ENCODE results near the gene SH3PXD2A. TPM values are rescaled to one million over a fixed set of nuclear protein-coding genes. Genes with fewer than 3 reads are reported as not detected.

The SH3PXD2A gene
- total RNA-seq, 2 experiments from 2014 or later, result 6.7 to 7.7 TPM

DNA sequence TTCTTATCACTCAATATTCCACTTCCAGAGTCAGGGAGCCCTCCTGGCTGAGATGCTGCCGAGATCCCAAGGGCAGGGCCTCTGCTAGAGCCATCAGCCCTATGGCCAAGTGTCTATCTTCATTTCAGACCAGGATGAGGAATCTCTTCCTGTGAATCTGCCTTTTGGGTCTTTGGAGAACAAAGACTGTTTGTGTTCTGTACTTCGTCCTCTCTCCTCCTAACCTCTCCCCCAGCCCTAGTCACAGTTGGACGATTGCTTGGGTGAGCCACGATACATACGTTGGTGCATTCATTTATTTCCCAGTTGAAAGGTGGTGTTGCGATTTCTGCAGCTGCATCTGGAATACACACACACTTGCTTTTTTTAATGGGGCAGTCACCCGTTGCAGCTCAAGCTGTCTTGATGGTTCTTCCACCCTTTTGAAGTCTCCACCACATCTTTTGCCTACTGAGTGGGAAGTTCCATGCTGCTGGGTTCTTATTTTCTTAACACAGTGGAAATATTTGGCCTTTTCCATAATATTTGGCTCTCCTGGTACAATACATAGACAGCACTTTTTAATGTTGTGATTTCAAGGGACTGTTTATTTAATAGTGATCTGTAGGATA, 26.7 kb downstream of the SH3PXD2A start:
- ATAC-seq (no peak), DNase-seq (no peak)
- H3K27me3 Mint-ChIP-seq, result no peaks in the 10 kb centered on the region
- H3K4me1 Mint-ChIP-seq, result no peaks in the 10 kb centered on the region
- ChIA-PET POLR2A (no interaction called here), CTCF (interaction anchor here (0.6 to 1.2 kb wide), 2 partner anchors 10 kb away, joined by 3 read pairs; no protein-coding TSS in a partner anchor)
- intact Hi-C loops (cut with DNase I, micrococcal nuclease), result no loop called here
- H3K4me3 Mint-ChIP-seq, result no peak overlapping the region
- no peaks in the 10 kb centered on the region for H3K36me3 Mint-ChIP-seq (ENCODE audit: low read depth)
- no peak overlapping the region for H3K27ac Mint-ChIP-seq
- H3K9me3 Mint-ChIP-seq (ENCODE audit: low read depth), result no peaks in the 10 kb centered on the region

DNA sequence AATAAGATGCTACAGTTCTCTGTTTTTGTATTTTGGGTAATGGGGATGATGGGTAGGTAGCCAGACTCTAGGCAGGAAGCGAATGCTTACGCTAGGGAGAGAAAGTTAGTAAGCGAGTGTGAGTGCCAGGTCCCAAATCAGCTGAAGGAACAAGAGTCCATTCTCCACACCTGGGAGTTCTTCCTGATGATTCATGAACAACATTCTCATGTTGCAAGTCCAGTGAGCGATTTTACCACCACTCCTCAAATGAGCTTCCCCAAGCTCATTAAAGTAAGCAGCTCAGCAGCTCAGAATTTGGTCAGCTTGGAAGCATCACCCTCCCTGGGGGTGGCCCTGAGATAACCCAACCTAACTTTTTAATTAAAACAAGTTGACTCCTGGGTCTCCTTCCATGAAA, 27.3 kb downstream of the SH3PXD2A start:
- Mint-ChIP-seq H3K27ac (no peak overlapping the region), H3K27me3 (no peaks in the 10 kb centered on the region), H3K36me3 (ENCODE audit: low read depth) (no peaks in the 10 kb centered on the region), H3K9me3 (ENCODE audit: low read depth) (no peaks in the 10 kb centered on the region), H3K4me3 (no peak overlapping the region), H3K4me1 (no peaks in the 10 kb centered on the region)
- DNase-seq (no peak), ATAC-seq (no peak)
- ChIA-PET CTCF (interaction anchor here (1.2 kb wide), 1 partner anchor 11 kb away, joined by 3 read pairs; no protein-coding TSS in a partner anchor), POLR2A (no interaction called here)
- intact Hi-C loops (cut with DNase I, micrococcal nuclease), result no loop called here

DNA sequence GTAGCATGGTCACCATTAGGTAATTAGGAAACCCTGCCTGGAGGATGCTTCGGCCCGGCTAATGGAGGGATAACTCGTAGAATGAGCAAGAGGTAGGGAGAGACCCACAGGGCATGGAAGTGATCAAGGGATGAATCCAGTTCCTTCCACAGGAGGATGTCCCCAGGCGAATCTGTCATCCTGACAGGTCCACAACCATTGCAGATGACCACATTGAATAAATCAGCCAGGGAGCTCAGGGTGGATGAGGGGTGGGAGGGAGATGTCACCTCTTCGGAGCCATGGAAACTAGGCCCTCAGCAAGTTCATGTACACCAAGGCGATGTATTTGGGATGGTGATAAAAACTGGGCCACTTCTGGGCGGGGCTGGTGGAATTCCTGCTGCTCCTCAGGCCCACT, 28.5 kb downstream of the SH3PXD2A start:
- H3K27ac Mint-ChIP-seq, result no peak overlapping the region

DNA sequence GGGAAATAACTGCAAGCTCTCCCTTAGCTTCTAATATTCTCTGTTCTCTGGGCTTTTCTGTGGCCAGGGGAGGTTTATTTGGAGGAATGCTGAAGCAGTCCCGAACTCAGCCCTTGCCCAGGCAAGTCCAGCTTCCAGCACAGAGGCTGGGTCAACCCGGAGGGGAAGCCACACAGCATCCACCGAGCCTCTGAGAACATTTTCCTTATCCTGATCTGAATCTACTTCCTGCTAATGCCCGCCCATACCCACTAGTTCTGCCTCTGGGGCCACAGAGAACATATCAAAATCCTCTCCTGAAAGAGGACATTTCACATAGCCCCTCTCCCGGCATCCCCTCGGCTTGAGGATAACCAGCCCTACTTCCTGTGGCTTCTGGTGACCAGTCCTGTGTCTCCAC, 31.1 kb downstream of the SH3PXD2A start:
- Mint-ChIP-seq H3K27ac (no peak overlapping the region), H3K4me3 (no peak overlapping the region), H3K4me1 (no peaks in the 10 kb centered on the region), H3K9me3 (ENCODE audit: low read depth) (no peaks in the 10 kb centered on the region), H3K27me3 (peaks cover 6% of the 10 kb centered on the region), H3K36me3 (ENCODE audit: low read depth) (no peaks in the 10 kb centered on the region)
- DNase-seq (no peak), ATAC-seq (no peak)
- ChIA-PET POLR2A (no interaction called here), CTCF (interaction anchor here (0.8 to 1.1 kb wide), 2 partner anchors 24 to 194 kb away, joined by 3 to 7 read pairs; no protein-coding TSS in a partner anchor)
- intact Hi-C loops (cut with DNase I, micrococcal nuclease), result no loop called here

More for the DNA sequence above, 28.5 kb downstream of the SH3PXD2A start:
- no peak for ATAC-seq
- ChIA-PET POLR2A (no interaction called here), CTCF (interaction anchor here (1.3 kb wide), 1 partner anchor 48 kb away, joined by 3 read pairs; no protein-coding TSS in a partner anchor)
- Mint-ChIP-seq H3K4me3 (no peak overlapping the region), H3K36me3 (ENCODE audit: low read depth) (no peaks in the 10 kb centered on the region), H3K4me1 (no peaks in the 10 kb centered on the region), H3K9me3 (ENCODE audit: low read depth) (no peaks in the 10 kb centered on the region), H3K27me3 (no peaks in the 10 kb centered on the region)
- intact Hi-C loops (cut with DNase I, micrococcal nuclease), result no loop called here
- no peak for DNase-seq

DNA sequence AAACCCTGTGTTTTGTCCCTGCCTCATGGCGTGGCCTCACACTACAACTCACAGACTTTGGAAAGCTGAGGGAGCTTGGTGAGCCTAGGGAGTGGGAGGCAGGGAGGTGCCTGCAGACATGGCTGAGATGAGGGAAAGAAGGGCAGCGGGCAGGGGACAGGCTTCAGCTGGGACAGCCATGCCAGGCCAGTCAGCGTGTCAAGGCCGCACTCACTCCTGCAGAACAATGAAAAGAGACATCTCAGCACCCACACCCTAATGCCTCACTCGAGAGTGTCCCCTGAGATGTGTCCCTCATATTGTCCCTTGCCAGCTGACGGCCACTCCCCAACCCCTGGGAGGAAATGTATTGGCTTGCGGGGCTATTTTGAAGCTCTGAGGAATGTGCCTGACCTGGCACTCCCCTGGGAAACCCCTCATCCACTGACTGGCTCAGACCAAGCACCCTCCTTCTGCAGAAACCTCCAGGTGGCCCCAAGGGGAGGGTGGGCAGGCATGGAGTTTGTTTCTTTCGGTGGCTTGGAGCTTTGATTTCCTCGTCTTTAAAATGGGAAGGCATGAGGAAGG, 31.6 kb downstream of the SH3PXD2A start:
- Mint-ChIP-seq H3K36me3 (ENCODE audit: low read depth) (no peaks in the 10 kb centered on the region), H3K27me3 (peaks cover 9% of the 10 kb centered on the region), H3K9me3 (ENCODE audit: low read depth) (no peaks in the 10 kb centered on the region), H3K27ac (no peak overlapping the region), H3K4me1 (no peaks in the 10 kb centered on the region), H3K4me3 (no peak overlapping the region)
- ChIA-PET POLR2A (no interaction called here), CTCF (interaction anchor here (1.1 kb wide), 1 partner anchor 25 kb away, joined by 7 read pairs; no protein-coding TSS in a partner anchor)
- DNase-seq, result no peak
- ATAC-seq, result no peak
- intact Hi-C loops (cut with DNase I, micrococcal nuclease), result no loop called here

DNA sequence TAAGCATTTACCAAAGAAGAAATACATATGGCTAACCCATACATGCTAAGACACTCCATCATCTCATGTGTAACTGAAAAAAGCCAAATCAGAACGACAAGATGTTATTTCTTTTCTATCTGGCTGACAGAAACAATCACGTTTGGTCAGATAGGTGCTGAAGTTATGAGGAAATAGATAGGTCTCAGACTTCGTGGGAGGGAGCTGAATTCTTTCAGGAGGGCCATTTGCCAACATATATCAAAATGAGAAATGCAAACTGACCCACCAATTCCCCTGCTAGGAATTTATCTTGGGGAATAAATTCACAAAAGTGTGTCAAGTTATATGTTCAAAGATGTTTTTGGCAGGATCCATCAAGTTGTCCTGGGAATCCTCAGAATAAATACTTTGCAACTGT, 32.6 kb downstream of the SH3PXD2A start:
- DNase-seq (no peak), ATAC-seq (no peak)
- Mint-ChIP-seq H3K36me3 (ENCODE audit: low read depth) (no peaks in the 10 kb centered on the region), H3K27me3 (peaks cover 9% of the 10 kb centered on the region), H3K9me3 (ENCODE audit: low read depth) (no peaks in the 10 kb centered on the region), H3K27ac (no peak overlapping the region), H3K4me3 (no peak overlapping the region), H3K4me1 (no peaks in the 10 kb centered on the region)
- ChIA-PET POLR2A (no interaction called here), CTCF (interaction anchor here (0.7 kb wide), 1 partner anchor 25 kb away, joined by 3 read pairs; no protein-coding TSS in a partner anchor)
- intact Hi-C loops (cut with DNase I, micrococcal nuclease), result no loop called here

DNA sequence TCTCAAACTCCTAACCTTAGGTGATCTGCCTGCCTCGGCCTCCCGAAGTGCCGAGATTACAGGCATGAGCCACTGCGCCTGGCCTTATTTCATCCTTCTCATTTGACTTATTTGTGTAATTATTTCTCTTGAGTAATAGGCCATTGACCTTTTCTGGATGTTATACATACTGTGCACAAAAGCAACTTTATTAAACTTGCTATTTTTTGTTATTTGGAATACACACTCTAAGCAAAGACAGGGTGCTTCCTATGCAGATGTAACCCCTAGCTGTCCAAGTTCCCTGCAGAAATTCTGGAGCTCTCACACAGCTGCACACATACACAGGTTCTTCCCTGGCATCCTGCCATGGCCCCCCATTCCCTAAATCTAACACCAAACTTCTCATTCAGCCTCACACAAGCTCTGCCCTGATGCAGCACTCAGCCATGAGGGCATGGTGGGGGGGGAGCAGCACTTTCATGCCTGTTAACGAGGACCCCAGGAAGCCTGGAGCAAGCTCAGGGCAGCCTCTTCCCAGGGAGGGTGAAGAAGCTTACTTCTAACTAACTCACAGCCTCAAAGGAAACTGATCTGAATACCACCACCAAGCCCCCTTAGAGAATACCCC, 33.2 kb downstream of the SH3PXD2A start:
- Mint-ChIP-seq H3K4me3 (no peak overlapping the region), H3K4me1 (no peaks in the 10 kb centered on the region), H3K27ac (no peak overlapping the region), H3K27me3 (peaks cover 9% of the 10 kb centered on the region), H3K36me3 (ENCODE audit: low read depth) (no peaks in the 10 kb centered on the region), H3K9me3 (ENCODE audit: low read depth) (no peaks in the 10 kb centered on the region)
- ATAC-seq, result no peak
- CTCF ChIA-PET, result interaction anchor here (0.6 to 0.7 kb wide), 2 partner anchors 26 to 135 kb away, joined by 3 to 5 read pairs; no protein-coding TSS in a partner anchor
- POLR2A ChIA-PET, result interaction anchor here (0.7 kb wide), 1 partner anchor 770 kb away, joined by 3 read pairs; no protein-coding TSS in a partner anchor
- intact Hi-C loops (cut with DNase I, micrococcal nuclease), result no loop called here
- DNase-seq, result no peak

DNA sequence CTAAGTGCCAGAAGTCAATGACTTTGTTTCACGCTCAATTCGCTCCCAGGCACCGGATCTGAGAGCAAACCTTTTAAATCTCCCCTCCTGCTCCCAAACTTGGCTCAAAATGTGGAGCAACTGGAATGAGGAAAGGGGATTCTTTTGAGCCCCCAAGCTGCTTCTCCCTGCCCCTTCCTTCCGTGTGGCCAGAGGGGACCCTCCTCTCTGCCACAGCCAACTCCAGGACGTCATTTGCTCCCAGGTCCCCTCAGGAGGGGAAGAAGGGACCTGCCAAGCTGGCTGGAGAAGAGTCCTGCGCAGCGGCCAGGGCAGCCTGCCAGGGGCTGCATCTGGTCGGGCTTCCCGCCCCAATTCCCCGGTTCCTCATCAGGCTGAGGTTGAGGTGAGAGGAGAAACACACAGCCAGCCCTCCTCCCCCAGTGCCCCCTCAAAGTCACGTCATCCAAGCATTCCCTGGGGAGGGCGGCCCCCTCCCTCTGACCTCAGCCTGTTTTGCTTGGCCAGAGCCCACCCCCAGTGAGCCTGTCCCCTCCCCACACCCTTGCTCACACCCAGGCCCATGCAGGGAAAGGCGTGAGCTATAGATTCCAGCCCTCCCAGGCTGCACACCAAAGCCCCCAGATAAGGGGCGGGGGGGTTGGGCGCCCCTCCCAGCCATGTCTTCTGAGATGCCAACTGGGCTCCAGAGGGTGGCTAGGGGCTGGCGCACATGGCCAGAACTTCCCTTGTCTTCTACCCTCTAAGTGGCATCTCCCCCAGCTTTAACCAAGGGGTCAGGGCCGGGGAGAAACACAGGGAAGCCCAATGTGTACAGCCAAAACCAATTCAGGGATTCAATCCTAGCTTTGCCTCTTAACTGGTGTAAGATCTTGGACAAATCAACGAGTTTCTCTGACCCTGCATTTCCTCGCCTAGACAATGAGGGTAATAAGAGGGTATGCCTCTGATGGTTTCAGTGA, 35.0 kb downstream of the SH3PXD2A start:
- intact Hi-C loops (cut with DNase I, micrococcal nuclease), result no loop called here
- Mint-ChIP-seq H3K4me3 (no peak overlapping the region), H3K36me3 (ENCODE audit: low read depth) (no peaks in the 10 kb centered on the region), H3K4me1 (no peaks in the 10 kb centered on the region), H3K27me3 (peaks cover 11% of the 10 kb centered on the region), H3K9me3 (ENCODE audit: low read depth) (no peaks in the 10 kb centered on the region), H3K27ac (no peak overlapping the region)
- ATAC-seq (no peak), DNase-seq (no peak)
- CTCF ChIA-PET, result interaction anchor here (0.5 kb wide), 1 partner anchor 302 kb away, joined by 5 read pairs; no protein-coding TSS in a partner anchor
- POLR2A ChIA-PET, result interaction anchor here (0.7 kb wide), 1 partner anchor 1075 kb away, joined by 3 read pairs; no protein-coding TSS in a partner anchor

DNA sequence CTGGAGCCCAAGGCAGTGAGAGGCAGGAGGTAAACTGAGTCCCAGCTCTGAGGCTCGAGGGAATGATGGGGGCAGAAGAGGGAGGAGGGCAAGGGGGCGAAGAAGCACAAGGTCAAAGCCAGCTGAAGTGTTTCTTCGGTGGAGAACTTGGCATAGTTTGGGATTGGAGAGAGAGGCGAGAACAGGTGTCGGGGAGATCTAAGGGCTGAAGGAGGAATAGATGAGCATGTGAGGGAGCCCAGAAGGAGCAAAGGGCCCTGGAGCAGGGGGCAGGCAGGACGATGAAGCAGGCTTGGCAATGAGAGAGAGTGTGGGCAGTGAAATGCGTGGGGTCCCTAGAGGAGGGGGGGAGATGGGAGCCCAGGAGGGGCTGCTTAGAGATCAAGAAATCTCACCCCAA, 35.9 kb downstream of the SH3PXD2A start:
- Mint-ChIP-seq H3K27ac (no peak overlapping the region), H3K4me1 (no peaks in the 10 kb centered on the region), H3K9me3 (ENCODE audit: low read depth) (no peaks in the 10 kb centered on the region), H3K4me3 (no peak overlapping the region), H3K36me3 (ENCODE audit: low read depth) (no peaks in the 10 kb centered on the region), H3K27me3 (peaks cover 11% of the 10 kb centered on the region)
- intact Hi-C loops (cut with DNase I, micrococcal nuclease), result no loop called here
- ATAC-seq, result no peak
- ChIA-PET CTCF (interaction anchor here (0.5 kb wide), 2 partner anchors 37 to 303 kb away, joined by 5 to 6 read pairs; no protein-coding TSS in a partner anchor), POLR2A (no interaction called here)
- DNase-seq, result no peak

DNA sequence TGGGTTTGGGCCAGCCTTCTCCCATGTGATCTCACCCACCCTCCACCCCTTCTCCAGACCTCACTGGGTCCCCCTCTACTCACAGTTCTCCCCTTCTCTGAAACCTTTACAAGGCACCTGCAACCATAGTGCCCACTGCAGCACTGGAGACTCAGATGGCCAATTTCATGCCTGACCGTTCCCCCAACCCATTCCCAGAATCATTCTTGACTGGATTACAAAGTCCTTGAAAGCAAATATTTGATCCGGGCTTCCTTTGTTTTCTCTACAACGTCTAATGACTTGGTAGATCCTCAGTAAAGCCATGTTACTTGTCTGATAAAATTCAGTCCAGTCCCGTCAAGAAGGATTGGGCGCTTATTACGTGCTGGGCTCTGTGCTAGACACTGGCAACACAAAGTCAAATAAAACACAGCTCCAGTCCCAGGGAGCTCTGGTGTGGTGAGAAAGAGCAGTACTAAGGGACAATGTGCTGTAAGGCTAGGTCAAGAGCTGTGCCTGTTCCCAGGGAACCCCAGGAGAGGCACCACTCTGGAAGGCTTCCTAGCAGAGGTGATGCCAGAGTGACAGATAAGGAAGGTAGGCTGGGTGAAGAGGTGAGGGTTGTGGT, 36.5 kb downstream of the SH3PXD2A start:
- ATAC-seq (no peak), DNase-seq (no peak)
- Mint-ChIP-seq H3K27me3 (peaks cover 11% of the 10 kb centered on the region), H3K36me3 (ENCODE audit: low read depth) (no peaks in the 10 kb centered on the region), H3K4me1 (no peaks in the 10 kb centered on the region), H3K9me3 (ENCODE audit: low read depth) (no peaks in the 10 kb centered on the region), H3K27ac (no peak overlapping the region), H3K4me3 (no peak overlapping the region)
- ChIA-PET CTCF (interaction anchor here (0.5 kb wide), 1 partner anchor 37 kb away, joined by 6 read pairs; no protein-coding TSS in a partner anchor), POLR2A (no interaction called here)
- intact Hi-C loops (cut with DNase I, micrococcal nuclease), result no loop called here

DNA sequence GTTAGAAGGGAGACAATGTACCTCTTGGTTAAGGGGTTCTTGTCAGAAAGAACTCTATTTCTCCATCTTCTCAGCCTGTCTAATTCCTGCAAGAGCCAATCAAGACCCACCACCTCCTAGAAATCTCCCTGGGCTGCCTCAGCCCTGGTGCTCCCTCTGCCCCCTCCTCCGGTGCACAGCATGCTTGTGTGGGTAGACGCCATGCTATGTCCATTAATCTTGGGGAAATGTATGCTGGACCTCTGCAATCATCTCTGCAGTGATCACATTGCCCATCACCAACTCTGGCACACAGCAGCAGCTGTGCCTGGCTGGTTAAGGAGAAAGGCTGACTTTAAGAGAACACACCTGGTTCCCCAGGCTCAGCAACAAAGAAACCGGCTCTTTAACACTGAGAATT, 37.3 kb downstream of the SH3PXD2A start:
- peaks cover 11% of the 10 kb centered on the region for H3K27me3 Mint-ChIP-seq
- CTCF ChIA-PET, result no interaction called here
- POLR2A ChIA-PET, result no interaction called here
- DNase-seq, result no peak
- intact Hi-C loops (cut with DNase I, micrococcal nuclease), result no loop called here
- ATAC-seq, result no peak
- no peak overlapping the region for H3K4me3 Mint-ChIP-seq
- H3K4me1 Mint-ChIP-seq, result no peaks in the 10 kb centered on the region
- H3K27ac Mint-ChIP-seq, result no peak overlapping the region
- H3K9me3 Mint-ChIP-seq (ENCODE audit: low read depth), result no peaks in the 10 kb centered on the region
- no peaks in the 10 kb centered on the region for H3K36me3 Mint-ChIP-seq (ENCODE audit: low read depth)

Data from activated CD4-positive, alpha-beta T cell treated with anti-CD3 and anti-CD28 coated beads for 36 hours (primary cell).